PFSK-1 (cell line): ENCODE data around the gene LBR.

Experiments
- FOXP2 ChIP-seq: optimal IDR thresholded peaks from 2 replicates; pipeline ENCODE3; 2011; ENCODE audit warnings: borderline replicate concordance, control low read depth, inconsistent platforms; ENCODE audit not compliant: insufficient read depth; ENCODE audit errors: extremely low read length, extremely low read depth
- POLR2AphosphoS5 ChIP-seq: IDR thresholded peaks from 2 replicates; pipeline ENCODE4 v1.6.1; 2012; ENCODE audit warnings: low read depth, mild to moderate bottlenecking, control low read depth, low read length, moderate library complexity
- TAF1 ChIP-seq: IDR thresholded peaks from 2 replicates; pipeline ENCODE4 v1.6.1; 2012; ENCODE audit warnings: low read length, control low read depth, borderline replicate concordance; ENCODE audit not compliant: insufficient read depth

- TF ChIP-seq POLR2AphosphoS5 (no peak), TAF1 (no peak), FOXP2 (no peak)
Measured at GRCh38 chr1:225374996-225375395, 52.8 kb downstream of the LBR start.
